HCT116 (cell line): ENCODE results near the gene NTN5. TPM values are rescaled to one million over a fixed set of nuclear protein-coding genes. Genes with fewer than 3 reads are reported as not detected.

Experiments
- ATAC-seq: fragments of 200-7000 bp; cut with Tn5 transposase; 2 replicates; pipeline ENCODE4 v1.9.1; 2020; ENCODE audit warnings: mild to moderate bottlenecking, moderate library complexity
- BruUV-seq: library from RNA; stranded (reverse); fragments of 400-500 nt; replicated peaks from 2 replicates; lab custom pipeline; 2021; lab: Mats Ljungman, UMichigan
- CTCF ChIA-PET: fragments of 300-600 bp; sonication (Branson Sonifier 250); formaldehyde crosslinking; loops from one replicate; lab custom pipeline; 2021; ENCODE audit warnings: antibody characterized with exemption; lab: Charles Lee
- POLR2A ChIA-PET: fragments of 300-600, 350-600 bp; sonication (Branson Sonifier 250); formaldehyde crosslinking; loops from one replicate; lab custom pipeline; 2021; ENCODE audit warnings: antibody characterized with exemption; lab: Charles Lee
- RAD21 ChIA-PET, 2 experiments: fragments of 300-600 bp; sonication (Branson Sonifier 250); formaldehyde crosslinking; loops; one replicate each; lab custom pipeline; 2023; ENCODE audit warnings: low total read pairs in 2 of 2; ENCODE audit not compliant: uncharacterized antibody in 2 of 2, unreplicated experiment in 2 of 2, low non-redundant PET in 1 of 2; lab: Charles Lee
- DNase-seq: peaks from one replicate; pipeline ENCODE4 v3.0.0-alpha.2; 2010; ENCODE audit warnings: low read depth, low spot score
- H2AFZ ChIP-seq: fragments of 200-600 bp; shearing (Covaris generic), sonication (generic); 2 replicates; pipeline ENCODE4 v1.6.1; 2017; ENCODE audit warnings: low read depth, mixed run types, mixed read lengths, antibody characterized with exemption, low read length; ENCODE audit not compliant: poor library complexity, severe bottlenecking
- H3K27ac ChIP-seq: 2 replicates; pipeline ENCODE4 v1.5.1; 2012; ENCODE audit warnings: low read depth, low read length
- H3K27me3 ChIP-seq: fragments of 200-600 bp; sonication (generic); 2 replicates; pipeline ENCODE4 v1.6.1; 2016; ENCODE audit warnings: mixed run types, low read length, mixed read lengths; ENCODE audit not compliant: insufficient read depth
- H3K36me3 ChIP-seq, 2 experiments: fragments of 200-500 bp in 1 of 2; fragments of 200-600 bp in 1 of 2; sonication (Bioruptor generic) in 1 of 2; sonication (generic) in 1 of 2; 2 replicates each; pipeline versions ENCODE4 v1.5.1 to v1.6.1; 2014 to 2016; ENCODE audit warnings: low read length in 2 of 2, inconsistent platforms in 1 of 2, mixed read lengths in 1 of 2, mixed run types in 1 of 2; ENCODE audit not compliant: insufficient read depth in 2 of 2, control insufficient read depth in 1 of 2
- H3K4me1 ChIP-seq, 2 experiments: fragments of 200-600 bp in 1 of 2; sonication (generic) in 1 of 2; 2 replicates each; pipeline versions ENCODE4 v1.5.1 to v1.6.1; 2012 to 2017; ENCODE audit warnings: low read length in 2 of 2, inconsistent platforms in 1 of 2, mild to moderate bottlenecking in 1 of 2, mixed read lengths in 1 of 2, mixed run types in 1 of 2, moderate library complexity in 1 of 2; ENCODE audit not compliant: insufficient read depth in 2 of 2, control insufficient read depth in 1 of 2
- H3K4me2 ChIP-seq: fragments of 200-600 bp; sonication (generic); 2 replicates; pipeline ENCODE4 v1.6.1; 2017; ENCODE audit warnings: mixed run types, low read length, mixed read lengths
- H3K4me3 ChIP-seq, 2 experiments: fragments of 200-600 bp in 1 of 2; sonication (generic) in 1 of 2; replicated peaks in 1 of 2; 2 replicates each; pipeline ENCODE4 v1.5.1; 2011 to 2016; ENCODE audit warnings: low read length in 2 of 2, control low read depth in 1 of 2, low read depth in 1 of 2, mild to moderate bottlenecking in 1 of 2, mixed read lengths in 1 of 2, mixed run types in 1 of 2
- H3K79me2 ChIP-seq: fragments of 200-600 bp; sonication (generic); 2 replicates; pipeline ENCODE4 v1.6.1; 2017; ENCODE audit warnings: mild to moderate bottlenecking, mixed run types, low read length, moderate library complexity, mixed read lengths; ENCODE audit not compliant: insufficient read depth
- H3K9ac ChIP-seq: fragments of 200-600 bp; sonication (generic); 2 replicates; pipeline ENCODE4 v1.6.1; 2016; ENCODE audit warnings: low read length, mixed read lengths
- H3K9me2 ChIP-seq: fragments of 200-600 bp; sonication (generic), shearing (Covaris generic); 2 replicates; pipeline ENCODE4 v1.6.1; 2017; ENCODE audit warnings: mixed run types, mild to moderate bottlenecking, moderate library complexity; ENCODE audit not compliant: insufficient read depth
- H3K9me3 ChIP-seq, 2 experiments: fragments of 200-500 bp in 1 of 2; fragments of 200-600 bp in 1 of 2; sonication (Bioruptor generic) in 1 of 2; sonication (generic) in 1 of 2; 2 replicates each; pipeline ENCODE4 v1.6.1; 2014 to 2017; ENCODE audit warnings: low read length in 2 of 2, mixed read lengths in 2 of 2, inconsistent platforms in 1 of 2, low read depth in 1 of 2, mild to moderate bottlenecking in 1 of 2, mixed run types in 1 of 2, moderate library complexity in 1 of 2; ENCODE audit not compliant: control insufficient read depth in 1 of 2, insufficient read depth in 1 of 2
- H4K20me1 ChIP-seq: fragments of 200-600 bp; sonication (generic), shearing (Covaris generic); 2 replicates; pipeline ENCODE4 v1.6.1; 2017; ENCODE audit warnings: mixed run types, mild to moderate bottlenecking, moderate library complexity; ENCODE audit not compliant: insufficient read depth
- EGR1 ChIP-seq: IDR thresholded peaks from 2 replicates; pipeline ENCODE4 v1.6.1; 2012; ENCODE audit warnings: low read depth
- ELF1 ChIP-seq: IDR thresholded peaks from 2 replicates; pipeline ENCODE4 v1.6.1; 2012; ENCODE audit warnings: low read depth, borderline replicate concordance
- EZH2 ChIP-seq: fragments of 200-600 bp; sonication (generic); IDR thresholded peaks from 2 replicates; pipeline ENCODE4 v1.6.1; 2017; ENCODE audit warnings: antibody characterized with exemption, mixed run types
- EZH2phosphoT487 ChIP-seq: fragments of 200-600 bp; IDR thresholded peaks from 2 replicates; pipeline ENCODE4 v1.6.1; 2018; ENCODE audit warnings: antibody characterized with exemption, borderline replicate concordance
- FOSL1 ChIP-seq: IDR thresholded peaks from 2 replicates; pipeline ENCODE4 v1.6.1; 2012; ENCODE audit warnings: low read depth
- MAX ChIP-seq: IDR thresholded peaks from 2 replicates; pipeline ENCODE4 v1.6.1; 2012
- POLR2AphosphoS5 ChIP-seq: IDR thresholded peaks from 2 replicates; pipeline ENCODE4 v1.6.1; 2011; ENCODE audit warnings: mild to moderate bottlenecking, low read depth, low read length, moderate library complexity
- REST ChIP-seq: IDR thresholded peaks from 2 replicates; pipeline ENCODE4 v1.6.1; 2012; ENCODE audit warnings: low read depth
- SIN3A ChIP-seq: IDR thresholded peaks from 2 replicates; pipeline ENCODE4 v1.6.1; 2012; ENCODE audit warnings: low read depth
- SRF ChIP-seq: IDR thresholded peaks from 2 replicates; pipeline ENCODE4 v1.6.1; 2012; ENCODE audit warnings: low read depth
- TCF7L2 ChIP-seq: IDR thresholded peaks from 2 replicates; pipeline ENCODE4 v1.7.0; 2011; ENCODE audit warnings: borderline replicate concordance, inconsistent platforms; ENCODE audit not compliant: insufficient read depth, insufficient read length; ENCODE audit errors: extremely low read depth
- YY1 ChIP-seq: IDR thresholded peaks from 2 replicates; pipeline ENCODE4 v1.6.1; 2011; ENCODE audit warnings: low read length, low read depth, moderate library complexity, mild to moderate bottlenecking; ENCODE audit not compliant: insufficient replicate concordance; ENCODE audit errors: extremely low read depth
- ZBTB33 ChIP-seq: IDR thresholded peaks from 2 replicates; pipeline ENCODE4 v1.6.1; 2011; ENCODE audit warnings: mild to moderate bottlenecking, low read length, moderate library complexity; ENCODE audit not compliant: insufficient replicate concordance; ENCODE audit errors: extremely low read depth
- ZNF274 ChIP-seq: fragments of 200-500 bp; sonication (Bioruptor generic); IDR thresholded peaks from 2 replicates; pipeline ENCODE4 v1.6.1; 2014; ENCODE audit warnings: mild to moderate bottlenecking, low read depth, low read length, inconsistent platforms
- intact Hi-C: fragments of 100-400 bp; cut with micrococcal nuclease; formaldehyde crosslinking; loops from 2 replicates; pipeline ENCODE4 v1.10.0; 2022
- total RNA-seq: library from RNA; stranded (reverse); gene quantifications from one replicate; pipeline ENCODE4 v1.2.1, GENCODE V29; 2021; ENCODE audit not compliant: unreplicated experiment

NTN5 gene
- total RNA-seq, 1 experiment from 2014 or later: 3.1 TPM

- ChIA-PET RAD21 (interaction anchor here (0.9 to 1.0 kb wide), 2 partner anchors 10 to 15 kb away, joined by 3 read pairs; partner anchors contain the start of genes RPL18 (in 1 of the 2) and SPHK2 (in 1 of the 2)), CTCF (no interaction called here), POLR2A (interaction anchor here (0.6 to 2.6 kb wide), 5 partner anchors 10 to 156 kb away, joined by 3 to 11 read pairs (median 4); partner anchors contain the start of genes CA11, RPL18 and SPHK2)
- DNase-seq: no peak
- peak overlapping the region; percentile 43 to 83 for H3K4me3 ChIP-seq
- intact Hi-C loops: no loop called here
- H3K27me3 ChIP-seq: no peaks in the 10 kb centered on the region
- H3K27ac ChIP-seq: peak overlapping the region; percentile 95
- ATAC-seq: no peak
- peak overlapping the region; percentile 96 for H3K9ac ChIP-seq
- no peak overlapping the region for H2AFZ ChIP-seq
- H3K79me2 ChIP-seq: peaks cover 18% of the 10 kb centered on the region
- TF ChIP-seq SIN3A (no peak), EGR1 (no peak), ELF1 (no peak), EZH2phosphoT487 (no peak), ZNF274 (no peak), SRF (no peak), MAX (no peak), ZBTB33 (no peak), FOSL1 (no peak), EZH2 (no peak), TCF7L2 (no peak), POLR2AphosphoS5 (no peak), YY1 (no peak), REST (no peak)
- no TSS peak for BruUV-seq
- no peaks in the 10 kb centered on the region for H4K20me1 ChIP-seq
- peaks cover 2 to 13% of the 10 kb centered on the region in 2 experiments; a peak in 1 of 4 replicates for H3K36me3 ChIP-seq
- H3K9me2 ChIP-seq: no peaks in the 10 kb centered on the region
- peak overlapping the region; percentile 93 for H3K4me2 ChIP-seq
- peaks cover 44 to 85% of the 10 kb centered on the region in 2 experiments for H3K4me1 ChIP-seq
- H3K9me3 ChIP-seq: no peaks in the 10 kb centered on the region
These were observed 38.8 kb downstream of the NTN5 start for GRCh38 chr19:48634036-48634342.
